Measurements from ENCODE around the gene FABP2. TPM values are rescaled to one million over a fixed set of nuclear protein-coding genes. Genes with fewer than 3 reads are reported as not detected.

The FABP2 gene
- total and polyA plus RNA-seq, 12 donors: 0.01 to 2.2 (median 0.15) TPM; not detected in 7

- ATAC-seq (peak in 5 of 8 donors; percentile 41 to 93 (median 84)), DNase-seq (peak in 1 of 2 donors; percentile 4)
- WGBS, 2 donors: 47 to 54% methylated on average over 2 of the region's 2 CpGs
- H3K4me3 ChIP-seq: no peak overlapping the region
- no peaks in the 10 kb centered on the region for H3K36me3 ChIP-seq
- intact Hi-C loops (cut with DNase I): loop anchor here in 1 of 10 donors (5.0 kb wide), 1 partner anchor 122 kb away; no protein-coding TSS in a partner anchor
- no peaks in the 10 kb centered on the region for H3K27me3 ChIP-seq
- TF ChIP-seq CTCF (IDR thresholded peaks at IDR 0.05): no peak
- peak overlapping the region in 5 of 10 donors; percentile 25 to 69 (median 36) for H3K27ac ChIP-seq
- H3K9me3 ChIP-seq: no peaks in the 10 kb centered on the region
- H3K4me1 ChIP-seq: peaks cover 0 to 10% (median 0%) of the 10 kb centered on the region in 9 donors
Observed at GRCh38 chr4:119329835-119330620, 8.1 kb upstream of the FABP2 start.

- Histone ChIP-seq H3K27me3 (no peaks in the 10 kb centered on the region), H3K4me3 (no peak overlapping the region), H3K36me3 (no peaks in the 10 kb centered on the region), H3K27ac (no peak overlapping the region), H3K4me1 (peaks cover 0 to 10% (median 0%) of the 10 kb centered on the region in 9 donors), H3K9me3 (no peaks in the 10 kb centered on the region)
- intact Hi-C loops (cut with DNase I): no loop called here
- no peak for TF ChIP-seq CTCF (IDR thresholded peaks at IDR 0.05)
- ATAC-seq (no peak), DNase-seq (no peak)
- 75% methylated on average over 2 of the region's 2 CpGs for WGBS, 2 donors
Observed at GRCh38 chr4:119328695-119329094, 6.8 kb upstream of the FABP2 start.

- no peak for DNase-seq
- TF ChIP-seq CTCF (IDR thresholded peaks at IDR 0.05): no peak
- Histone ChIP-seq H3K27ac (no peak overlapping the region), H3K9me3 (no peaks in the 10 kb centered on the region), H3K36me3 (no peaks in the 10 kb centered on the region), H3K27me3 (no peaks in the 10 kb centered on the region), H3K4me1 (peaks cover 0 to 5% (median 0%) of the 10 kb centered on the region in 9 donors), H3K4me3 (no peak overlapping the region)
- 54 to 57% methylated on average over 2 of the region's 2 CpGs for WGBS, 2 donors
- no peak for ATAC-seq
- intact Hi-C loops (cut with DNase I): loop anchor here (5.0 to 10.0 kb wide), 9 partner anchors 57 to 737 kb away; partner anchors contain the start of gene PDE5A (in 2 of the 10)
Observed at GRCh38 chr4:119317990-119318389, 3.9 kb downstream of the FABP2 start.

- H3K36me3 ChIP-seq: no peaks in the 10 kb centered on the region
- H3K27me3 ChIP-seq: no peaks in the 10 kb centered on the region
- DNase-seq (no peak), ATAC-seq (peak in 1 of 8 donors; percentile 18)
- no peak for TF ChIP-seq CTCF (IDR thresholded peaks at IDR 0.05)
- intact Hi-C loops (cut with DNase I): loop anchor here (5.0 to 10.0 kb wide), 9 partner anchors 60 to 740 kb away; partner anchors contain the start of gene PDE5A (in 2 of the 10)
- H3K27ac ChIP-seq: no peak overlapping the region
- H3K4me3 ChIP-seq: no peak overlapping the region
- peaks cover 0 to 5% (median 0%) of the 10 kb centered on the region in 9 donors for H3K4me1 ChIP-seq
- no peaks in the 10 kb centered on the region for H3K9me3 ChIP-seq
- WGBS, 2 donors: 62 to 67% methylated on average over 2 of the region's 2 CpGs
Observed at GRCh38 chr4:119315036-119315435, 6.9 kb downstream of the FABP2 start.

All from heart right ventricle (tissue), 16 donors.